Large intestine (tissue), 3 donors: ENCODE measurements around the gene SRI. TPM values are rescaled to one million over a fixed set of nuclear protein-coding genes. Genes with fewer than 3 reads are reported as not detected.
A peak's percentile ranks its signal among the peaks of the same experiment; 100 is the strongest.
"Not testable (repeated sequence)": the region's sequence is repeated elsewhere in the genome, so short reads cannot be mapped to it uniquely, and the experiment has no call there.

Experiments
- DNase-seq, 2 donors: peaks; one replicate each; pipeline versions ENCODE4 v3.0.0 to v3.0.0-alpha.2; 2013
- H3K27ac ChIP-seq: one replicate; pipeline ENCODE4 v1.5.1; 2013; ENCODE audit warnings: low read length
- H3K27me3 ChIP-seq: 2 replicates; pipeline ENCODE4 v1.6.1; 2013; ENCODE audit warnings: low read length; ENCODE audit not compliant: control insufficient read depth, insufficient read depth
- H3K36me3 ChIP-seq: 2 replicates; pipeline ENCODE4 v1.6.1; 2013; ENCODE audit warnings: low read length; ENCODE audit not compliant: control insufficient read depth, insufficient read depth
- H3K4me1 ChIP-seq: one replicate; pipeline ENCODE4 v1.6.1; 2013; ENCODE audit warnings: low read length; ENCODE audit not compliant: control insufficient read depth, insufficient read depth
- H3K4me3 ChIP-seq: one replicate; pipeline ENCODE4 v1.5.1; 2013; ENCODE audit warnings: low read length
- H3K9me3 ChIP-seq: one replicate; pipeline ENCODE4 v1.6.1; 2013; ENCODE audit warnings: mild to moderate bottlenecking, low read depth, low read length, moderate library complexity; ENCODE audit not compliant: control insufficient read depth
- WGBS: methylation state at CpG from one replicate; pipeline ENCODE4 v1.1.5; 2013; ENCODE audit warnings: low lambda C conversion rate; ENCODE audit not compliant: insufficient coverage; 5-methylcytosine and 5-hydroxymethylcytosine counted together
- polyA plus RNA-seq: library from polyadenylated mRNA; unstranded; fragments of 120-200 nt; gene quantifications from one replicate; pipeline ENCODE4 v1.2.1, GENCODE V29; 2013

SRI gene
- polyA plus RNA-seq, 1 donor: 315 TPM

DNA sequence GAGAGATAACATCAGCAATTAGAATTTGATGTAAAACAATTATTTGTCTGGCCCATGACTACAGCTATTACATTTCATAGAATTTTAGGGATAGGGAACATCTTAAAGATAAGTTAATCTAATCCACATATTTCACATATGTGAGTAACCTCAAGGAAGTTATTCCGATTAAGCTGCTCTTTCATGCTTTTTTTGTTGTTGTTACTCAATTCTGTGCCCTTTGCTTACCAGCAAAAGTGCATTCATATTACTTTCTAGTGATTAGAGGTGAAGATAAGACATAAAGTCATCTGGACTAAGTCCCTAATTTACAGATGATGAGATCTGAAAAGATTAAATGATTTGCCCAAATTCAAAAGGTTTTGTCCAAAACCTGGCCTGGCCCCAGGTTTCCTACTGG, 40.9 kb upstream of the SRI start:
- no peaks in the 10 kb centered on the region for H3K9me3 ChIP-seq
- H3K27me3 ChIP-seq: no peaks in the 10 kb centered on the region
- 100% methylated on average over 1 of the region's 1 CpG for WGBS
- no peak overlapping the region for H3K4me3 ChIP-seq
- H3K4me1 ChIP-seq: no peaks in the 10 kb centered on the region
- H3K36me3 ChIP-seq: no peaks in the 10 kb centered on the region
- no peak overlapping the region for H3K27ac ChIP-seq
- DNase-seq: no peak

DNA sequence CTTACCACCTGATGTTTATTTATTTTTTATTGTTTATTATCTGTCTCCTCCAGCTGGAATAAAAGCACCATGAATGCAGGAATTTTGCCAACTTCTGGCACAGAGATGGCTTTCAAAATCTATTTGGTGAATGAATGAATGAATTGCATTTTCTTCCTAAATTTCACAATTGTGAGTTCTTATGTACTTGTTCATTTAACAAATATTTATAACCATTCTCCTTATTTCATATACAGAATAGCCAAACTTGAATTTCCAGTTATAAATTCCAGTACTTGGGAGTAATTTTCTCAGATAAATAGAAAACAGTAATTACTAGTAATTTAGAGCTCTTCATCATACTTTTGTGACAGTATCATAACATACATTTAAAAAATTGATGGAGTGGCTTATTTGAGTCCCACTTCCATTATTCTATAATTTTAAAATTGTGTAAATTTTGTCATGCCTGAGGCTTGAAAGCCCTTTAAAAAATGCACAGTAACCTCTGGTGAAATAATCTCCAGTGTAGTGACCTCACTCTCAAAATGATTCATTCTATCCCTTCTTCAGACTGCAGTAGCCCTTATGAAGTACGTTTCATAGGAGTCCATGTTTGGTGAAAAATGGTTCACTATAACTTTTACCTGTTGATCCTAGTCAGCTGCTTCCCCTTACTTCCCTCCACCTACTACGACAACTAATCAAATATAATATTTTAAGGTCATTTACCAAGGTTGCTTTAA, 40.0 kb upstream of the SRI start:
- peaks cover 4% of the 10 kb centered on the region for H3K9me3 ChIP-seq
- no peaks in the 10 kb centered on the region for H3K27me3 ChIP-seq
- H3K4me1 ChIP-seq: no peaks in the 10 kb centered on the region
- no peaks in the 10 kb centered on the region for H3K36me3 ChIP-seq
- H3K27ac ChIP-seq: no peak overlapping the region
- DNase-seq: no peak
- no peak overlapping the region for H3K4me3 ChIP-seq
- 100% methylated on average over 2 of the region's 2 CpGs for WGBS

DNA sequence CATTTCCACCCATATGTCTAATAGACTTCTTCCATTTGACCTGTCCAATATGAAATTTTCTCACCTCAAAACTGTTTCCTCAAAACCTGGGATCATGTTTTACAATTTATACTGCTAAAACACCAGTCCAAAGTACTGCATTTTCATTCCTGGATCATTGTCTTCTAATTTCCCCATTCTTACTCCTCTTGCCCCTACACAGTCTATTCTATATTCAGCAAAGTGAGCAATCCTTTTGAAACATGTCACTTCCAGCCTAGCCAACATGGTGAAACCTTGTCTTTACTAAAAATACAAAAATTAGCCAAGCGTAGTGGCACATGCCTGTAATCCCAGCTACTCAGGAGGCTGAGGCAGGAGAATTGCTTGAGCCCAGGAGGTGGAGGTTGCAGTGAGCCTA, 38.5 kb upstream of the SRI start:
- H3K27ac ChIP-seq, H3K27me3 ChIP-seq, DNase-seq, H3K4me3 ChIP-seq, H3K36me3 ChIP-seq, H3K9me3 ChIP-seq, H3K4me1 ChIP-seq: not testable (repeated sequence)
- no CpG with 5 or more reads among the region's 1 CpG for WGBS

DNA sequence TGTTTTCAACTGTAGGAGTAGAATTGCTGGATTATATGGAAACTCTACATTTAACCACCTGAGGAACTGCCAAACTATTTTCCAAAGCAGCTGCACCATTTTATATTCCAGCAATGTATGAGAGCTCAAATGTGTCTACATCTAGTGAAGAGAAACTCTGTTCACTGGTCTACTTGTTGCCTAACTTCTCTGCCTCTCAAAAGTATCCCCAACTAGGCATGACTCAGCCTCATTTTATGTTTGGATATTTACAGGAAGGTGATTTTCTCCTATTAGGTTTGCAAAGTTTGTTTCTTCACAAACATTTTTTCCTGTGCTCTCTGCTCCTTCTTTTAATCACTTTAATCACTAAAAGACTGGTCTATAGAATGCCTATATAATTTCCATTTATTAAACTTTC, 37.1 kb upstream of the SRI start:
- H3K36me3 ChIP-seq: no peaks in the 10 kb centered on the region
- H3K4me1 ChIP-seq: no peaks in the 10 kb centered on the region
- DNase-seq: no peak

DNA sequence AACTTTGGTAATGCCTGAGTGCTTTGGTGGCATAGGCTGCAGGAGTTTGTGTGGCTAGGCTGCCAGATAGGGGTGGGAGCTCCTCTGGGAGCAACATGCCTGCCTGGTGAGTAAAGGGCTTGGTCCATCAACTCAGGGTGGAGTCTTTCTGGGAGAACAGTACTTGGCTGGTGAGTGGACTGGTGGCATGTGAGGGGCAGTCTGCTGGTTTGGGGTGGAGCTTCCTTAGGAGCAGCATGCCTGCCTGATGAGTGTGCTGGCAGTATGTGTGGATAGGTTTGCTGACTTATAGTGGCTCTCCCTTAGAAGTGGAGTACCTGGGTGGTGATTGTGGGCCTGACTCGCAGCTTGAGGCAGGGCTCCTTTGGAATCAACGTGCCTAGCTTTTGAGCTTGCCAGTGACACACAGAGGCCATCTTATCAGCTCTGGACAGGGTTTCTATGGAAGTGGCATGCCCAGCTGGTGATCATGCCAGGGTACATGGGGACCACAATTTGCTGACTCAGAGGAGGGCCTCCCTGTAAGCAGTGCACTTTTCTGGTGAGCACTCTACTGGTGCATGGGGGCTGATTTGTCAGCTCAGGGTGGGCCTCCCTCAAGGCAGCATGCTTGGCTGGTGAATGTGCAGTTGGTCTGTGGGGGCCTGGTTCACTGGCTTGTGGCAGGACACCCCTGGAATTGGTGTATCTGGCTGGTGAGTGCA, 35.0 kb upstream of the SRI start:
- H3K36me3 ChIP-seq: no peaks in the 10 kb centered on the region
- H3K27ac ChIP-seq: no peak overlapping the region
- WGBS: no CpG with 5 or more reads among the region's 2 CpGs
- no peaks in the 10 kb centered on the region for H3K4me1 ChIP-seq
- H3K4me3 ChIP-seq: no peak overlapping the region
- H3K9me3 ChIP-seq: peaks cover 9% of the 10 kb centered on the region
- H3K27me3 ChIP-seq: no peaks in the 10 kb centered on the region
- DNase-seq: no peak

More for the DNA sequence above, 37.1 kb upstream of the SRI start:
- Histone ChIP-seq H3K27ac (no peak overlapping the region), H3K4me3 (no peak overlapping the region), H3K9me3 (peaks cover 9% of the 10 kb centered on the region), H3K27me3 (no peaks in the 10 kb centered on the region)

DNA sequence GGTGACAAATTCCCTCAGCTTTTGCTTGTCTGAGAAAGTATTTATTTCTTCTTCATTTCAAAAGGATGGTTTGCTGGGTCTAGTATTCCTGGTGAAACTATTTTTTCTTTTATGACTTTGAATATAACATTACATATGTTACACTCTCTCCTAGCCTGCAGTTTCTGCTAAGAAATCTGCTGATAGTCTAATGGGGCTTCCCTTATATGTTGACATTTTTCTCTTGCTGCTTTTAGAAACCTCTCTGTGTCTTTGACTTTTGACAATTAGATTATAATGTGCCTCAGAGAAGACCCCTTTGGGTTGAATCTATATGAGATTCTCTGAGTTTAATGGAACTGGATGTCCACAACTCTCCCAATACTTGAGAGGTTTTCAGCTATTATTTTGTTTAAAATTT, 33.8 kb upstream of the SRI start:
- H3K27me3 ChIP-seq: no peaks in the 10 kb centered on the region
- H3K4me3 ChIP-seq: no peak overlapping the region
- H3K9me3 ChIP-seq: peaks cover 9% of the 10 kb centered on the region

DNA sequence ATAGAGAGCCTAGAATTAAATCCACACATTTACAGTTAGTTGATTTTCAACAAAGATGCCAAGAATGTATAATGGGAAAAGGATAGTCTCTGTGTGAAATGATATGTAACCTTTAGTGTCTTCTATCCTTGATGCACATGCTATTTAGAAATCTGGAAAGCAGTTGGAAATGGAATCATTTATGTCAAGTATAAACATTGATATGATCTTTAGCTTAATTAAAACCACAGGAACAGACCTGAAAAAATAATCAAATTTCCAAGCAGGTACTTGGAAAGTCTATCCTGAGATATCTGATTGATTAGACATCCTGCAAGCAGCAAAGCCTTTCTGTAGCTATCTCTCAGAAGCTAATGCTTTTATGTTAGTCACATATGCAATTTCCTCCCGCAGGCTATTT, 24.4 kb upstream of the SRI start:
- Histone ChIP-seq H3K4me1 (no peaks in the 10 kb centered on the region), H3K27ac (no peak overlapping the region), H3K9me3 (no peaks in the 10 kb centered on the region), H3K27me3 (no peaks in the 10 kb centered on the region), H3K36me3 (no peaks in the 10 kb centered on the region), H3K4me3 (no peak overlapping the region)
- no CpG with 5 or more reads among the region's 1 CpG for WGBS
- no peak for DNase-seq

More for the DNA sequence above, 33.8 kb upstream of the SRI start:
- Histone ChIP-seq H3K36me3 (no peaks in the 10 kb centered on the region), H3K27ac (no peak overlapping the region), H3K4me1 (no peaks in the 10 kb centered on the region)
- no peak for DNase-seq

DNA sequence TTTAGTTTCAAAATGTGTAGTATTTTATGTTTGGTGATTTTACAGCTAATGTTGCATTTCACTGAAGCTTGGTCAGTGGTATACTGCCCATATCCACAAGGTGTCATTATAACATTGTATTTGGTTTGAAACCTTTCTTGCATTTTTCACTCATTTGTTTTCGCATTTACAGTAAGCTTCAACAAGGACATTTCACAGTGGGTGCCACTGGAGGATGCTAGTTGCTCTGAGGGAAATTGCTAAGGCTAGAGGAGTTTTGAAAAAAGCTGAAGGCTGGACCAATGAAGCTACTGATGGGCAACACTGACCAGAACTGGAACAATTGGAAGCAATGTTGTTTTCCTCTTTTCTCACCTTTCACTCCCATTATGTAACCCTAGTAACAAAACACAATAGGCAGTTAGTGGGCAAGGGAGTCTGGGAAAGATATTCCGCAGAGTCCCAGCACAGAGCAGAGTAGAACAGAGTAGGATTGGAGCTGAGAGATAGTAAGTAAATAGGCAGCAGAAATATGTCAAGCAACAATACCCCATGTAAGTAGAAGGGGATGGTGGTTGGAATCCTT, 23.6 kb upstream of the SRI start:
- Histone ChIP-seq H3K4me3 (no peak overlapping the region), H3K9me3 (no peaks in the 10 kb centered on the region), H3K4me1 (no peaks in the 10 kb centered on the region), H3K27ac (no peak overlapping the region), H3K27me3 (no peaks in the 10 kb centered on the region), H3K36me3 (no peaks in the 10 kb centered on the region)
- WGBS: 50% methylated on average over 2 of the region's 2 CpGs
- peak; percentile 22 to 53 for DNase-seq

DNA sequence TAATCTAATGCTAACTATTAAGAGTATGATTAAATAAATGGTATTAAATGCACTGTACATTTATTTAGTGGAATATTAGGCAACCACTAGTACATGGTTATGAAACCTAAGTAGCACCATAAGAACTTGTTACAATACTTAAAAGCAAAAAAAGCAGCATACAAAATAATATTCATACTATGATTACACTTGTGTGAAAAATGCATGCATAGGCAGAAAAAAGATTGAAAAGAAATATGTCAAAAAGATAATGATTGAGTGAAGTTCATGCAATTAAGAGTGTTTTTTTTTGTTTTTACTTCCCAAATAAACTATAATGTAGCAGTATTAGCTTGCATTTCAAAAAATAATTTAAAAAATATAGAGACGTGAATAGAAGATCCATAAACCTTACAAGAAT, 20.0 kb upstream of the SRI start:
- Histone ChIP-seq H3K4me3 (no peak overlapping the region), H3K36me3 (no peaks in the 10 kb centered on the region), H3K9me3 (no peaks in the 10 kb centered on the region), H3K27ac (no peak overlapping the region), H3K27me3 (no peaks in the 10 kb centered on the region), H3K4me1 (no peaks in the 10 kb centered on the region)
- WGBS: 100% methylated on average over 1 of the region's 1 CpG
- no peak for DNase-seq

DNA sequence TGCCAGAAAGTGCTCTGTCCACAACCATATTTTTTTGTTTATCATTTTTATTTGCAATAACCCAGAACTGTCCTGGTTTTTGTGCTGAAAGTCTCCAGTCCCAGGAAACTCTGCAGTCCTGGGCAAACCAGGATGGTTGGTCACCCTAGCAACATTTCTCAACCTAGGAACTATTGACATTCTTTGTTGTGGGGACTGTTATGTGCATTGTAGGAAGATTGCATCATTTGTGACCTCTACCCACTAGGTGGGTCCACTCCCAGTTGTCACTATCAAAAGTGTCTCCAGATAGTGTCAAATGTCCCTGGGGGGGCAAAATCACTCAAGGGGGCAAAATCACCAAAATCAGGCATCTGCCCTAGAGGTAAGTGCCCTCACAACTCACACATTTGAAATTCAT, 14.0 kb upstream of the SRI start:
- Histone ChIP-seq H3K4me3 (no peak overlapping the region), H3K27ac (no peak overlapping the region), H3K27me3 (no peaks in the 10 kb centered on the region), H3K9me3 (peaks cover 4% of the 10 kb centered on the region), H3K36me3 (no peaks in the 10 kb centered on the region), H3K4me1 (peaks cover 2% of the 10 kb centered on the region)
- peak in 1 of 2 donors; percentile 54 for DNase-seq

DNA sequence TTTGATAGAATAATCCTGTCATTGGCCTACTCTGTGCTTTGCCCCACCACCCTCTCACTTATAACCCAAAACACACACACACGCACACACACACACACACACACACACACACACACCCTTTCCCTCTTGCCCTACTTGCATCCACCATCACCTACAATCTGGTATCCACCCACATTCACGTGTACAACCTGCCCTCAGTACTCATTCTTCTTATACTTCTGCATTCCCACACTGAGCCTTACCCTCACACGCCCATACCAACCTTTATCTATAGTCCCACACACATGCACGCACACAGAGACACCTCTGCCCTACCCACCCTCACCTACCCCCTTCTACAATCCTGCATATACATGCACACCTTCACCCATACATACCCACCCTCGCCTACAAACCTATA, 10.8 kb upstream of the SRI start:
- WGBS: 67% methylated on average over 3 of the region's 5 CpGs
- Histone ChIP-seq H3K9me3 (peaks cover 14% of the 10 kb centered on the region), H3K36me3 (no peaks in the 10 kb centered on the region), H3K4me3 (no peak overlapping the region), H3K27me3 (no peaks in the 10 kb centered on the region), H3K4me1 (peaks cover 9% of the 10 kb centered on the region), H3K27ac (no peak overlapping the region)
- no peak for DNase-seq
